Measurements from ENCODE around the gene HYDIN.

Gene HYDIN

GRCh38 chr16:71225145-71225544 lies 5.4 kb downstream of the HYDIN start:
- H3K27ac ChIP-seq, result no peak overlapping the region
- TF ChIP-seq CTCF (conservative IDR thresholded peaks at IDR 0.05), result no peak

- TF ChIP-seq CTCF (conservative IDR thresholded peaks at IDR 0.05), result no peak
- H3K27ac ChIP-seq, result no peak overlapping the region
Measured at GRCh38 chr16:71218306-71218963, 12.1 kb downstream of the HYDIN start.

GRCh38 chr16:71217506-71217905 lies 13.0 kb downstream of the HYDIN start:
- H3K27ac ChIP-seq, result no peak overlapping the region
- no peak for TF ChIP-seq CTCF (conservative IDR thresholded peaks at IDR 0.05)

GRCh38 chr16:71216714-71217113 lies 13.8 kb downstream of the HYDIN start:
- H3K27ac ChIP-seq, result no peak overlapping the region
- TF ChIP-seq CTCF (conservative IDR thresholded peaks at IDR 0.05), result no peak

- H3K27ac ChIP-seq, result peak overlapping the region; percentile 59
- TF ChIP-seq CTCF (conservative IDR thresholded peaks at IDR 0.05), result peak; percentile 56
Measured at GRCh38 chr16:71214746-71215381, 15.7 kb downstream of the HYDIN start.

- no peak overlapping the region for H3K27ac ChIP-seq
- no peak for TF ChIP-seq CTCF (conservative IDR thresholded peaks at IDR 0.05)
Measured at GRCh38 chr16:71205482-71206131, 24.9 kb downstream of the HYDIN start.

- H3K27ac ChIP-seq, result no peak overlapping the region
- TF ChIP-seq CTCF (conservative IDR thresholded peaks at IDR 0.05), result no peak
Measured at GRCh38 chr16:71203631-71204030, 26.9 kb downstream of the HYDIN start.
